ENCODE data around the gene MYH7. TPM values are rescaled to one million over a fixed set of nuclear protein-coding genes. Genes with fewer than 3 reads are reported as not detected.

Gene MYH7
- total RNA-seq, 4 donors from 2014 or later: 1,360 to 5,274 (median 3,359) TPM

GRCh38 chr14:23437133-23438100, 2.0 kb upstream of the MYH7 start:
- Histone ChIP-seq H3K4me1 (peaks cover 65 to 68% of the 10 kb centered on the region in 2 donors), H3K4me3 (no peak overlapping the region), H3K9me3 (no peaks in the 10 kb centered on the region), H3K36me3 (no peaks in the 10 kb centered on the region), H3K27me3 (no peaks in the 10 kb centered on the region), H3K27ac (peak overlapping the region; percentile 83 to 89 (median 86))
- ATAC-seq (peak; percentile 56 to 65), DNase-seq (peak in 1 of 2 donors; percentile 58)
- TF ChIP-seq POLR2A (IDR thresholded peaks at IDR 0.05): no peak
- no peak for TF ChIP-seq CTCF (IDR thresholded peaks at IDR 0.05 in 4 of 5, conservative IDR thresholded peaks at IDR 0.05 in 1 of 5)
- intact Hi-C loops (cut with DNase I; ENCODE audit: low total_unique reads) (no loop called here), in situ Hi-C loops (cut with MboI; ENCODE audit: low sequenced_read_pairs in 4 of 4) (no loop called here)

- DNase-seq (peak in 1 of 2 donors; percentile 25), ATAC-seq (no peak)
- H3K4me3 ChIP-seq: no peak overlapping the region
- H3K9me3 ChIP-seq: no peaks in the 10 kb centered on the region
- peaks cover 61 to 67% of the 10 kb centered on the region in 2 donors for H3K4me1 ChIP-seq
- TF ChIP-seq POLR2A (IDR thresholded peaks at IDR 0.05) (no peak), CTCF (IDR thresholded peaks at IDR 0.05 in 4 of 5, conservative IDR thresholded peaks at IDR 0.05 in 1 of 5) (no peak)
- intact Hi-C loops (cut with DNase I; ENCODE audit: low total_unique reads) (no loop called here), in situ Hi-C loops (cut with MboI; ENCODE audit: low sequenced_read_pairs in 4 of 4) (no loop called here)
- no peaks in the 10 kb centered on the region for H3K36me3 ChIP-seq
- no peaks in the 10 kb centered on the region for H3K27me3 ChIP-seq
- H3K27ac ChIP-seq: peak overlapping the region; percentile 83 to 89 (median 86)
Measured at GRCh38 chr14:23436327-23437132, 1.1 kb upstream of the MYH7 start.

GRCh38 chr14:23434488-23435222, 805 bp downstream of the MYH7 start:
- intact Hi-C loops (cut with DNase I; ENCODE audit: low total_unique reads) (loop anchor here (2.0 kb wide), 1 partner anchor 24 kb away; no protein-coding TSS in a partner anchor), in situ Hi-C loops (cut with MboI; ENCODE audit: low sequenced_read_pairs in 4 of 4) (no loop called here)
- H3K27me3 ChIP-seq: no peaks in the 10 kb centered on the region
- TF ChIP-seq POLR2A (IDR thresholded peaks at IDR 0.05) (no peak), CTCF (IDR thresholded peaks at IDR 0.05 in 4 of 5, conservative IDR thresholded peaks at IDR 0.05 in 1 of 5) (no peak)
- peak; percentile 12 to 51 for ATAC-seq
- peak overlapping the region in 1 of 4 donors; percentile 17 for H3K4me3 ChIP-seq
- DNase-seq: peak; percentile 44 to 53
- peaks cover 50 to 68% of the 10 kb centered on the region in 2 donors for H3K4me1 ChIP-seq
- H3K36me3 ChIP-seq: no peaks in the 10 kb centered on the region
- peak overlapping the region; percentile 83 to 89 (median 86) for H3K27ac ChIP-seq
- H3K9me3 ChIP-seq: no peaks in the 10 kb centered on the region

- peak overlapping the region in 1 of 4 donors; percentile 4 for H3K4me3 ChIP-seq
Measured at GRCh38 chr14:23433457-23433856, 2.0 kb downstream of the MYH7 start.

More at GRCh38 chr14:23433457-23433856, 2.0 kb downstream of the MYH7 start:
- H3K4me1 ChIP-seq: peaks cover 39 to 58% of the 10 kb centered on the region in 2 donors
- H3K27me3 ChIP-seq: no peaks in the 10 kb centered on the region
- peak overlapping the region; percentile 83 to 89 (median 86) for H3K27ac ChIP-seq
- intact Hi-C loops (cut with DNase I; ENCODE audit: low total_unique reads): no loop called here
- H3K36me3 ChIP-seq: no peaks in the 10 kb centered on the region
- in situ Hi-C loops (cut with MboI; ENCODE audit: low sequenced_read_pairs in 4 of 4): no loop called here
- no peak for TF ChIP-seq CTCF (IDR thresholded peaks at IDR 0.05 in 4 of 5, conservative IDR thresholded peaks at IDR 0.05 in 1 of 5)
- TF ChIP-seq POLR2A (IDR thresholded peaks at IDR 0.05): no peak
- ATAC-seq: no peak
- peak in 1 of 2 donors; percentile 12 for DNase-seq
- no peaks in the 10 kb centered on the region for H3K9me3 ChIP-seq
